Ishikawa (cell line): Measurements from ENCODE around the gene RBPJ.

ENCODE experiments used
- CEBPB ChIP-seq: IDR thresholded peaks from 2 replicates; pipeline ENCODE4 v1.6.1; 2012
- CREB1 ChIP-seq: IDR thresholded peaks from 2 replicates; pipeline ENCODE4 v1.6.1; 2012; ENCODE audit warnings: low read depth
- EGR1 ChIP-seq: IDR thresholded peaks from 2 replicates; pipeline ENCODE4 v1.6.1; 2012
- EP300 ChIP-seq: IDR thresholded peaks from 2 replicates; pipeline ENCODE4 v1.6.1; 2012; ENCODE audit warnings: borderline replicate concordance
- FOXM1 ChIP-seq: IDR thresholded peaks from 2 replicates; pipeline ENCODE4 v1.6.1; 2012; ENCODE audit warnings: low read depth, borderline replicate concordance
- MAX ChIP-seq: IDR thresholded peaks from 2 replicates; pipeline ENCODE4 v1.6.1; 2012
- NFIC ChIP-seq: IDR thresholded peaks from 2 replicates; pipeline ENCODE4 v1.6.1; 2012
- RAD21 ChIP-seq: IDR thresholded peaks from 2 replicates; pipeline ENCODE4 v1.6.1; 2012; ENCODE audit warnings: low read depth
- REST ChIP-seq: IDR thresholded peaks from 2 replicates; pipeline ENCODE4 v1.6.1; 2012; ENCODE audit warnings: low read depth, mild to moderate bottlenecking
- TAF1 ChIP-seq: IDR thresholded peaks from 2 replicates; pipeline ENCODE4 v1.6.1; 2012; ENCODE audit warnings: low read depth, mild to moderate bottlenecking
- TCF12 ChIP-seq: IDR thresholded peaks from 2 replicates; pipeline ENCODE4 v1.6.1; 2012; ENCODE audit warnings: low read depth
- TEAD4 ChIP-seq: IDR thresholded peaks from 2 replicates; pipeline ENCODE4 v1.6.1; 2012
- USF1 ChIP-seq: IDR thresholded peaks from 2 replicates; pipeline ENCODE4 v1.6.1; 2012
- YY1 ChIP-seq: IDR thresholded peaks from 2 replicates; pipeline ENCODE4 v1.6.1; 2012; ENCODE audit warnings: low read depth
- ZBTB7A ChIP-seq: IDR thresholded peaks from 2 replicates; pipeline ENCODE4 v1.6.1; 2012; ENCODE audit warnings: low read depth

The RBPJ gene

GRCh38 chr4:26372525-26373172 is 51.8 kb downstream of the RBPJ start:
- TF ChIP-seq YY1 (no peak), CREB1 (no peak), USF1 (0 out of 2 replicates have a peak, but pooled peaks have one; percentile 14)

- no peak for TF ChIP-seq TCF12
- TF ChIP-seq TEAD4 = no peak
- no peak for TF ChIP-seq NFIC
- TF ChIP-seq EGR1 = no peak
- TF ChIP-seq CREB1 = no peak
- no peak for TF ChIP-seq RAD21
- TF ChIP-seq EP300 = no peak
- no peak for TF ChIP-seq TAF1
- TF ChIP-seq FOXM1 = no peak
- TF ChIP-seq MAX = no peak
- TF ChIP-seq USF1 = no peak
- TF ChIP-seq REST = no peak
- no peak for TF ChIP-seq ZBTB7A
- no peak for TF ChIP-seq YY1
- TF ChIP-seq CEBPB = no peak
Measured at GRCh38 chr4:26375551-26375950, 54.7 kb downstream of the RBPJ start.

GRCh38 chr4:26377328-26378311 is 56.8 kb downstream of the RBPJ start:
- no peak for TF ChIP-seq TEAD4
- no peak for TF ChIP-seq EGR1
- no peak for TF ChIP-seq USF1
- no peak for TF ChIP-seq TCF12
- no peak for TF ChIP-seq EP300
- no peak for TF ChIP-seq REST
- TF ChIP-seq YY1 = no peak
- TF ChIP-seq FOXM1 = no peak
- TF ChIP-seq MAX = no peak
- TF ChIP-seq NFIC = no peak
- TF ChIP-seq TAF1 = no peak
- TF ChIP-seq CEBPB = no peak
- TF ChIP-seq ZBTB7A = no peak
- no peak for TF ChIP-seq CREB1
- no peak for TF ChIP-seq RAD21

- no peak for TF ChIP-seq USF1
- TF ChIP-seq TAF1 = no peak
- TF ChIP-seq EP300 = no peak
- TF ChIP-seq TCF12 = no peak
- TF ChIP-seq ZBTB7A = no peak
- TF ChIP-seq REST = no peak
- no peak for TF ChIP-seq FOXM1
- no peak for TF ChIP-seq RAD21
- TF ChIP-seq YY1 = no peak
- TF ChIP-seq TEAD4 = no peak
- TF ChIP-seq EGR1 = no peak
- TF ChIP-seq CREB1 = no peak
- no peak for TF ChIP-seq MAX
- TF ChIP-seq NFIC = no peak
- no peak for TF ChIP-seq CEBPB
Measured at GRCh38 chr4:26379837-26380236, 59.0 kb downstream of the RBPJ start.
